Heart left ventricle (tissue), 16 donors: Measurements from ENCODE around the gene NFKB1. TPM values are rescaled to one million over a fixed set of nuclear protein-coding genes. Genes with fewer than 3 reads are reported as not detected.

Experiments used
- ATAC-seq, 4 donors: fragments of 200-7000 bp; cut with Tn5 transposase; one replicate each; pipeline ENCODE4 v1.9.1; 2020 to 2022; ENCODE audit warnings: moderate library complexity in 4 of 4, mild to moderate bottlenecking in 3 of 4, moderate number of reproducible peaks in 1 of 4
- DNase-seq, 5 donors: peaks; one replicate each; pipeline ENCODE4 v3.0.0-alpha.2; 2020
- H3K27ac ChIP-seq, 12 donors: fragments of 200-600 bp; sonication (generic) in 4 of 12; one replicate each; pipeline versions ENCODE4 v1.5.0 to v1.8.0; 2016 to 2022; ENCODE audit warnings: mild to moderate bottlenecking in 2 of 12
- H3K27me3 ChIP-seq, 9 donors: fragments of 200-600 bp; sonication (generic) in 2 of 9; one replicate each; pipeline versions ENCODE4 v1.5.1 to v1.8.0; 2016 to 2022; ENCODE audit warnings: mild to moderate bottlenecking in 3 of 9
- H3K36me3 ChIP-seq, 9 donors: fragments of 200-600 bp; sonication (generic) in 2 of 9; one replicate each; pipeline versions ENCODE4 v1.5.0 to v1.8.0; 2018 to 2022; ENCODE audit warnings: mild to moderate bottlenecking in 2 of 9
- H3K4me1 ChIP-seq, 12 donors: fragments of 200-600 bp; sonication (generic) in 4 of 12; one replicate each; pipeline versions ENCODE4 v1.5.0 to v1.8.0; 2016 to 2022; ENCODE audit warnings: mild to moderate bottlenecking in 3 of 12
- H3K4me3 ChIP-seq, 12 donors: fragments of 200-600 bp; sonication (generic) in 4 of 12; one replicate each; pipeline versions ENCODE4 v1.5.0 to v1.8.0; 2017 to 2022; ENCODE audit warnings: mild to moderate bottlenecking in 9 of 12, moderate library complexity in 4 of 12
- H3K9me3 ChIP-seq, 12 donors: fragments of 200-600 bp; sonication (generic) in 4 of 12; one replicate each; pipeline versions ENCODE4 v1.5.0 to v1.8.0; 2016 to 2022; ENCODE audit warnings: mild to moderate bottlenecking in 1 of 12
- POLR2A ChIP-seq, 2 donors: fragments of 450-650 bp; IDR thresholded peaks; one replicate each; pipeline ENCODE4 v1.6.1; 2017; ENCODE audit warnings: antibody characterized with exemption in 2 of 2, mild to moderate bottlenecking in 2 of 2, moderate library complexity in 2 of 2
- whole genome bisulfite sequencing, 4 donors: extraction: QIAGEN DNeasy Blood & Tissue Kit in 2 of 4; methylation state at CpG; one replicate each; pipeline versions ENCODE4 v1.1.5 to v1.1.7; 2013 to 2018; 5-methylcytosine and 5-hydroxymethylcytosine counted together
- intact Hi-C, 10 donors: fragments of 100-400 bp; cut with DNase I; formaldehyde crosslinking; loops; one replicate each; pipeline versions ENCODE4 v1.11.1 to v1.14.2; 2022
- polyA plus RNA-seq, 2 donors: library from polyadenylated mRNA; stranded (reverse); fragments of 200-250 nt; gene quantifications; one replicate each; pipeline ENCODE4 v1.2.3, GENCODE V29; 2013
- total RNA-seq, 9 donors: library from RNA; depleted of rRNA in 2 of 9; stranded (reverse); fragments of >200 nt in 2 of 9; fragmentation: NEBNext Ultra II Directional in 3 of 9; extraction: Animal tissue kit (Norgen Biotek cat#: 25700) in 3 of 9; gene quantifications; one replicate each; pipeline versions ENCODE4 v1.1.0 to v1.2.4, GENCODE V29; 2016 to 2023
- TF ChIP-seq, protein P1 (sequence below), 12 donors: fragments of 200-600 bp; sonication (generic) in 4 of 12; IDR thresholded peaks; one replicate each; pipeline versions ENCODE4 v1.5.0 to v1.8.0; 2018 to 2022; ENCODE audit warnings: antibody characterized with exemption in 12 of 12, mild to moderate bottlenecking in 5 of 12
- donor health status: ischemic (EF 13 %, LVEDD 7.1; RV severe dilation, severe dysfunction).
- donor health status: healthy with polysubstance abuse.
- donor health status: DM: no; HTN: yes; CAD: no.
- donor health status: DM: no; HTN: no; CAD: no.
- donor health status: ischemic (EF 25% LVEDD 6.9; RV normal size, moderate dysfunction).
- donor health status: ischemic (EF 25% LVEDD 5.7; RV mildly dilated, moderate dysfunction).
- donor health status: healthy.
- donor health status: DM: yes; HTN: yes; CAD: no.
- donor health status: ischemic (EF 35%, LVEDD 5.7; RV mildly dilated, moderate dysfunction).
- donor health status: nonischemic (EF 11% LVEDD 7.7; RV severe dilation, severe dysfunction).
- donor health status: DM: yes; HTN: yes; CAD: no.
- donor health status: PGD.
- donor health status: ischemic (EF 29% LVEDD 5.4; RV normal size, mild dysfunction).
- donor health status: nonischemic (EF 23%, LVEDD 6.1; RV moderate dilation, normal function).

NFKB1 gene
- total and polyA plus RNA-seq, 11 donors: 4.8 to 34.1 (median 19.2) TPM

DNA sequence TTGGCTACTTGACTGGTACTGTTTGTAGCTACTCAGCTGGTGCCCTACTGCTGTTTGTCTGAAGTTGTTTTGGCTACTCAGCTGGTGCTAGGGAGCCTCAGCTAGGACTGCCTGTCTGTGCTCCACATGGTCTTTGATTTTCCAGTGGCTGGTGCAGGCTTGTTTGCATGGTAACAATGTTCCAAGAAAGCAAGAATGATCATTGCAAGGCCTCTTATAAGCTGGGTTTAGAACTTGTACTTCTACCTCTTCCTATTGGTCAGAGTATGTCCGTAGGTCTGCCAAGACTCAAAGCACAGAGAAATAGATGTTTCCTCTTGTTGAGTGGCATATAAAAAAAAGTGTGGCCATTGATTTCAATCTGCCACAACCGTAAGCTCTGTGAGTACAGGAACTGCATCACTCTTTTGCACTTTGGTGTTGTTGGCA, 17.6 kb downstream of the NFKB1 start:
- intact Hi-C loops: no loop called here
- no peak for DNase-seq
- ATAC-seq: peak; percentile 66 to 95 (median 85)
- Histone ChIP-seq H3K4me3 (no peak overlapping the region), H3K27ac (no peak overlapping the region), H3K27me3 (no peaks in the 10 kb centered on the region), H3K4me1 (peaks cover 0 to 57% (median 17%) of the 10 kb centered on the region in 12 donors), H3K9me3 (peaks cover 0 to 17% (median 0%) of the 10 kb centered on the region in 12 donors), H3K36me3 (no peaks in the 10 kb centered on the region)
- TF ChIP-seq POLR2A (IDR thresholded peaks at IDR 0.05): no peak
- TF ChIP-seq, protein P1, sequence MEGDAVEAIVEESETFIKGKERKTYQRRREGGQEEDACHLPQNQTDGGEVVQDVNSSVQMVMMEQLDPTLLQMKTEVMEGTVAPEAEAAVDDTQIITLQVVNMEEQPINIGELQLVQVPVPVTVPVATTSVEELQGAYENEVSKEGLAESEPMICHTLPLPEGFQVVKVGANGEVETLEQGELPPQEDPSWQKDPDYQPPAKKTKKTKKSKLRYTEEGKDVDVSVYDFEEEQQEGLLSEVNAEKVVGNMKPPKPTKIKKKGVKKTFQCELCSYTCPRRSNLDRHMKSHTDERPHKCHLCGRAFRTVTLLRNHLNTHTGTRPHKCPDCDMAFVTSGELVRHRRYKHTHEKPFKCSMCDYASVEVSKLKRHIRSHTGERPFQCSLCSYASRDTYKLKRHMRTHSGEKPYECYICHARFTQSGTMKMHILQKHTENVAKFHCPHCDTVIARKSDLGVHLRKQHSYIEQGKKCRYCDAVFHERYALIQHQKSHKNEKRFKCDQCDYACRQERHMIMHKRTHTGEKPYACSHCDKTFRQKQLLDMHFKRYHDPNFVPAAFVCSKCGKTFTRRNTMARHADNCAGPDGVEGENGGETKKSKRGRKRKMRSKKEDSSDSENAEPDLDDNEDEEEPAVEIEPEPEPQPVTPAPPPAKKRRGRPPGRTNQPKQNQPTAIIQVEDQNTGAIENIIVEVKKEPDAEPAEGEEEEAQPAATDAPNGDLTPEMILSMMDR (IDR thresholded peaks at IDR 0.05): no peak
- WGBS, 4 donors: 54 to 66% (median 61%) methylated on average over 2 of the region's 2 CpGs

DNA sequence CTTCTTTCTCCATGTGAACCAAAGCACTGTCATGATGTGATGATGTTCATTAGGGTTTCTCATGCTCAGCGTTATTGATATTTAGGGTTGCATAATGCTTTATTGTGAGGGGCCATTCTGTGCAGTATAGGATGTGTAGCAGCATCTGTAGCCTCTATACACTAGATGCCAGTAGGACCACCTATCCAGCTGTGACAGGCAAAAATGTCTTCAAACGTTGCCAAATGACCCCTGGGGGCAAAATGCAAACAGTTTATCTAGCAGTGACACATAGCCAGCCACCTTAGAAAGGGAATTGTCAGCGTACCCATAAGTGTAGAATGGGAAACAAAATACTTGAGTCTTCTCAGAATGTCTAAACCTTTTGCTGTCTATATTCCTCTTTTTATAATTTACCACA, 18.8 kb downstream of the NFKB1 start:
- 70 to 77% (median 75%) methylated on average over 3 of the region's 3 CpGs for WGBS, 4 donors
- TF ChIP-seq POLR2A (IDR thresholded peaks at IDR 0.05): no peak
- TF ChIP-seq, protein P1 (IDR thresholded peaks at IDR 0.05): no peak
- Histone ChIP-seq H3K36me3 (no peaks in the 10 kb centered on the region), H3K4me1 (peaks cover 0 to 58% (median 17%) of the 10 kb centered on the region in 12 donors), H3K27me3 (no peaks in the 10 kb centered on the region), H3K9me3 (peaks cover 0 to 16% (median 0%) of the 10 kb centered on the region in 12 donors), H3K4me3 (no peak overlapping the region), H3K27ac (no peak overlapping the region)
- ATAC-seq (no peak), DNase-seq (no peak)
- intact Hi-C loops: no loop called here

DNA sequence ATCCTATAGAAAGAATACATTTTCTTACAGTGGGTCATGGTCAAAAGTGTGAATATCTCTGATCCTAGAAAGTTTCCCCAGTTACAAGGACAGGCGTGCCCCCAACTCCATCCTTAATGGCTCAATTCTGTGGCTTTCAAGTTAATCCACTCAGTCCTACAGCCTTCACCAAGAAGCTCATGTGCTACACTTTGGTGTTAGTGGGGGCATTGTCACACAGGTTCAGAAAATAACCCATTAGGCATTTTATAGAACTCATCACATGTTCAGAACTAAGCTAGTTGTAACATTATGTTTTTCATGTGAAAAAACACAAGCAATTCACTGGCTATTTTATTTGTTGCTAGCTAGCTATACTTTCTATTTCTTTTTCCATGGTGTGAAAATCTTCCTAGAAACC, 20.4 kb downstream of the NFKB1 start:
- 96 to 100% (median 98%) methylated on average over 1 of the region's 1 CpG for WGBS, 4 donors
- H3K4me1 ChIP-seq: peaks cover 0 to 74% (median 19%) of the 10 kb centered on the region in 12 donors
- intact Hi-C loops: no loop called here
- H3K9me3 ChIP-seq: peaks cover 0 to 3% (median 0%) of the 10 kb centered on the region in 12 donors
- DNase-seq: no peak
- H3K36me3 ChIP-seq: no peaks in the 10 kb centered on the region
- no peak for ATAC-seq
- no peak for TF ChIP-seq POLR2A (IDR thresholded peaks at IDR 0.05)
- TF ChIP-seq, protein P1 (IDR thresholded peaks at IDR 0.05): no peak
- H3K4me3 ChIP-seq: no peak overlapping the region
- H3K27ac ChIP-seq: no peak overlapping the region
- H3K27me3 ChIP-seq: no peaks in the 10 kb centered on the region

DNA sequence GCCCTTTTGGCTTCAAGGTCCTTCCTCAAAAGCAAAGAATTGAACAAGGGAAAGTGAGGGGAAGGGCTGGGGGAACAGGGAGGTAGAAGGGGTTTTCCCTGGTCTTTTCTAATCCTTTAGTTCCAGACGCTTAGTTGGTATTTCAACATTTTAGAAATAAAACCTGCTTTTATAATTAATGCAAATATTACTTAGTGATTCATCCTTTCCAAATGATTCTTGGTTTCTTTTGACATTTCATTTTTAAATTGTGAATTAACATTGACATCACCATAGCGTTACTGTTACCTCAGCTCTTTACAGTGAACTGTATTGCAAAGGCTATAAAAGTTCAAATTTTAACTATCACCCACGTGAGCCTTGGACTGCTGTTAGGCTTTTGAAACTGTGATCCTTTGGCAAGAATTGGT, 20.9 kb downstream of the NFKB1 start:
- DNase-seq (no peak), ATAC-seq (no peak)
- H3K36me3 ChIP-seq: no peaks in the 10 kb centered on the region
- WGBS, 4 donors: 68 to 73% (median 70%) methylated on average over 3 of the region's 3 CpGs
- TF ChIP-seq POLR2A (IDR thresholded peaks at IDR 0.05): no peak
- intact Hi-C loops: no loop called here
- no peaks in the 10 kb centered on the region for H3K27me3 ChIP-seq
- peaks cover 0 to 77% (median 19%) of the 10 kb centered on the region in 12 donors for H3K4me1 ChIP-seq
- H3K27ac ChIP-seq: no peak overlapping the region
- H3K9me3 ChIP-seq: no peaks in the 10 kb centered on the region
- H3K4me3 ChIP-seq: no peak overlapping the region

DNA sequence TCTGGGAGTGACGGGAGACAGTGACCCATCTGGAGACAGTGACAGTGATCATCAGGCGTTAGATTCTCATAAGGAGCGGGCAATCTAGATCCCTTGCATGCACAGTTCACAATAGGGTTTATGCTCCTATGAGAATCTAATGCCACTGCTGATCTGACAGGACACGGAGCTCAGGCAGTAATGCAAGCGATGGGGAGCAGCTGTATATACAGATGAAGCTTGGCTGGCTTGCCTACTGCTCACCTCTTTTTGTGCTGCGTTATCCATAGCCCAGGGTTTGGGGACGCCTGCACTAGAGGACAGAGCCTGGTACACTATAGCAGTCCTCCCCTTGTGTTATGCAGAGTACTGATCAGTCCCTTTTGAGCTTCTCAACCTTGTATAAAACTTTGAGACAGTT, 23.5 kb downstream of the NFKB1 start:
- 98 to 99% (median 98%) methylated on average over 7 of the region's 7 CpGs for WGBS, 4 donors
- no peak overlapping the region for H3K4me3 ChIP-seq
- ATAC-seq: no peak

More for the DNA sequence above, 23.5 kb downstream of the NFKB1 start:
- peaks cover 0 to 78% (median 8%) of the 10 kb centered on the region in 12 donors for H3K4me1 ChIP-seq
- no peak for DNase-seq
- no peak overlapping the region for H3K27ac ChIP-seq
- TF ChIP-seq, protein P1 (IDR thresholded peaks at IDR 0.05): no peak
- TF ChIP-seq POLR2A (IDR thresholded peaks at IDR 0.05): no peak
- intact Hi-C loops: no loop called here
- H3K9me3 ChIP-seq: no peaks in the 10 kb centered on the region
- no peaks in the 10 kb centered on the region for H3K27me3 ChIP-seq
- H3K36me3 ChIP-seq: peaks cover 0 to 13% (median under 1%) of the 10 kb centered on the region in 9 donors
